IPS-NIHi7 (cell line): Measurements from ENCODE around the gene STX2.
"Not testable (repeated sequence)": the region's sequence is repeated elsewhere in the genome, so short reads cannot be mapped to it uniquely, and the experiment has no call there.

Experiments used
- DNase-seq: peaks from one replicate; pipeline ENCODE4 v3.0.0; 2012; ENCODE audit warnings: mixed read lengths; ENCODE audit errors: extremely low spot score

The STX2 gene

GRCh38 chr12:130800312-130800711 is 38.7 kb downstream of the STX2 start:
- no peak for DNase-seq

GRCh38 chr12:130799051-130799450 is 40.0 kb downstream of the STX2 start:
- DNase-seq = no peak

- no peak for DNase-seq
These were observed 41.9 kb downstream of the STX2 start for GRCh38 chr12:130796985-130797686.

GRCh38 chr12:130795906-130796305 is 43.1 kb downstream of the STX2 start:
- DNase-seq = no peak

GRCh38 chr12:130793554-130793849 is 45.5 kb downstream of the STX2 start:
- no peak for DNase-seq

GRCh38 chr12:130792821-130793553 is 46.1 kb downstream of the STX2 start:
- no peak for DNase-seq

- DNase-seq = no peak
These were observed 47.4 kb downstream of the STX2 start for GRCh38 chr12:130791629-130792028.

- DNase-seq = no peak
These were observed 50.5 kb downstream of the STX2 start for GRCh38 chr12:130788515-130788914.

GRCh38 chr12:130787445-130788410 is 51.3 kb downstream of the STX2 start:
- DNase-seq = peak; percentile 73

GRCh38 chr12:130787041-130787440 is 52.0 kb downstream of the STX2 start:
- no peak for DNase-seq

- peak; percentile 39 for DNase-seq
These were observed 55.8 kb downstream of the STX2 start for GRCh38 chr12:130783110-130783715.

GRCh38 chr12:130782245-130782644 is 56.8 kb downstream of the STX2 start:
- not testable (repeated sequence) for DNase-seq

GRCh38 chr12:130780880-130781575 is 58.0 kb downstream of the STX2 start:
- DNase-seq = no peak

GRCh38 chr12:130780325-130780724 is 58.7 kb downstream of the STX2 start:
- no peak for DNase-seq

GRCh38 chr12:130778776-130779175 is 60.3 kb downstream of the STX2 start:
- no peak for DNase-seq

GRCh38 chr12:130776857-130777339 is 62.2 kb downstream of the STX2 start:
- DNase-seq = no peak

- peak; percentile 87 for DNase-seq
These were observed 62.8 kb downstream of the STX2 start for GRCh38 chr12:130775953-130776856.

GRCh38 chr12:130770413-130771028 is 68.5 kb downstream of the STX2 start:
- DNase-seq = no peak

- DNase-seq = no peak
These were observed 70.9 kb downstream of the STX2 start for GRCh38 chr12:130768120-130768519.

GRCh38 chr12:130766470-130766869 is 72.6 kb downstream of the STX2 start:
- DNase-seq = no peak
